HG03571 (cell line): ENCODE measurements around the gene TMEM121.
A peak's percentile ranks its signal among the peaks of the same experiment; 100 is the strongest.

Experiments
- ATAC-seq: cut with Tn5 transposase; IDR thresholded peaks from one replicate; pipeline ENCODE4 v1.9.1; 2021; ENCODE audit not compliant: unreplicated experiment

The TMEM121 gene

DNA sequence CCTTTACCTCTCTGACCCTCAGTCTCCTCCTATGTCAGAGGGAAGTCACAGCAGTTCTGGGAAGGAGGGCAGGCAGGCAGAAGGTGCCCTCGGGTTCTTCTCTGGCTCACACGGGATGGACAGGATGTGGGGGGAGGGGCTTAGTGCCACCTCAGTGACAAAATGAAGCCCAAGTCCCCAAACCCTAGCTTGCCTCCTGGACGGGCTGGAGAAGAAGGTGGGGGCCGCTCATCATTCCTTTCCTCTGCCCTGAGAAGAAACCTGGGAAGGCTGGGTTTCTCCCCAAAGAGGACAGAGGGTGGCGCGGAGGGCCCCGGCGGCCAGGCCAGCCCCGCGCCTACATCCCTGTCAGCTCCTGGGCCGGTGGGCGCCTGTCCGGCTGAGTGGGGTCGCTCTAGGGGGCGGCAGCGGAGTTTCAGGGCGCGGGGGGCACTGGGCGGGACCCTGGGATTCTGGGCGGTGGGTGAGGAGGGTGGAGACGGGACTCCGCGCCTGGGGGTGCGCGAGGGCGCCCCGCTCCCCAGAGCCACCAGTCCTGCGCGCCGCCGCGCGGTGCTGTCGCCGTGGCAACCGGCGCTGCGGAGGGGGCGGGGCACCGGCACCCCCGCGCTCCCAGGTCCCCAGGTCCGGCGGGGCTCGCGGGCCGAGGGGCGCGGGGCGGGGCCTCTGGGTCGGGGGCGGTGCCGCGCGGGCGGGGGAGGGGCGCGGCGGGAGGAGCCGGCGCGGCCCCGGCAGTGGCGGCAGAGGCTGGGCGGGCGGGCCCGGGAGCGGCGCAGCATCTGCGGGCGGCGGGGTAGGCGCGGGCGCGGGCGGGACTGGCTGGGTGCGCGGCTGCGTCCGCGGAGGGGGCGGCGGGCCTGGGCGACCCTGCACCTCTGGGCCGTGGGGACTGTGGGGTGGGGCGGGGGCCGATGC is at the start of gene TMEM121:
TMEM121 (plus strand) TSS at position 723 of the 915 bp plus-strand sequence. CDS start 2,252 bp downstream, outside the sequence.
- no peak for ATAC-seq

- ATAC-seq: no peak
These were observed 49.3 kb upstream of the TMEM121 start for GRCh38 chr14:105476831-105477659.

GRCh38 chr14:105477660-105478397 is 48.6 kb upstream of the TMEM121 start:
- no peak for ATAC-seq

DNA sequence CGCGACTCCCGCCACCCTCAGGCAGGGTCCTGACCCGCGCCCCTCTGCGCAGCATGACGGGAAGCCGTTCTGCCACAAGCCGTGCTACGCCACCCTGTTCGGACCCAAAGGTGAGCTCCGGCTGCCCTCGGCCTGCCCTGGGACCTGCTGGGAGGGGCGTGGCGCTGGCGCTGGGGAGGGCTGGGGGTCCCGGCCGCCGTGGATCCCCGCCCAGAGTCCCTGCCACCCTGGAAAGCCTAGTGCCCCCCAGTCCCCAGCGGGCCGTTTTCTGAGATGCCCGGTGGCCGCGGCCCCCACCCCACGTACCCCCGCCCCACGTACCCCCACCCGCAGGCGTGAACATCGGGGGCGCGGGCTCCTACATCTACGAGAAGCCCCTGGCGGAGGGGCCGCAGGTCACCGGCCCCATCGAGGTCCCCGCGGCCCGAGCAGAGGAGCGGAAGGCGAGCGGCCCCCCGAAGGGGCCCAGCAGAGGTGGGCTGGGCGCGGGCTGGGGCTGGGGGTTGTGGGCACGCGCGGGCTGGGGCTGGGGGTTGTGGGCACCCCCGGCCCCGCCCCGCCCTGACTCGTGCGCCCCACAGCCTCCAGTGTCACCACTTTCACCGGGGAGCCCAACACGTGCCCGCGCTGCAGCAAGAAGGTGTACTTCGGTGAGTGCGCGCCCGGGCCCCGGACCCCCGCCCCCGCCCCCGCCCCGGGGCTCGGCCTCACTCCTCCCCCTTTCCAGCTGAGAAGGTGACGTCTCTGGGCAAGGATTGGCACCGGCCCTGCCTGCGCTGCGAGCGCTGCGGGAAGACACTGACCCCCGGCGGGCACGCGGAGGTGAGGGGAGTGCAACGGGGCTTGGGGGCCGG is 47.8 kb upstream of the TMEM121 start:
- ATAC-seq: no peak

DNA sequence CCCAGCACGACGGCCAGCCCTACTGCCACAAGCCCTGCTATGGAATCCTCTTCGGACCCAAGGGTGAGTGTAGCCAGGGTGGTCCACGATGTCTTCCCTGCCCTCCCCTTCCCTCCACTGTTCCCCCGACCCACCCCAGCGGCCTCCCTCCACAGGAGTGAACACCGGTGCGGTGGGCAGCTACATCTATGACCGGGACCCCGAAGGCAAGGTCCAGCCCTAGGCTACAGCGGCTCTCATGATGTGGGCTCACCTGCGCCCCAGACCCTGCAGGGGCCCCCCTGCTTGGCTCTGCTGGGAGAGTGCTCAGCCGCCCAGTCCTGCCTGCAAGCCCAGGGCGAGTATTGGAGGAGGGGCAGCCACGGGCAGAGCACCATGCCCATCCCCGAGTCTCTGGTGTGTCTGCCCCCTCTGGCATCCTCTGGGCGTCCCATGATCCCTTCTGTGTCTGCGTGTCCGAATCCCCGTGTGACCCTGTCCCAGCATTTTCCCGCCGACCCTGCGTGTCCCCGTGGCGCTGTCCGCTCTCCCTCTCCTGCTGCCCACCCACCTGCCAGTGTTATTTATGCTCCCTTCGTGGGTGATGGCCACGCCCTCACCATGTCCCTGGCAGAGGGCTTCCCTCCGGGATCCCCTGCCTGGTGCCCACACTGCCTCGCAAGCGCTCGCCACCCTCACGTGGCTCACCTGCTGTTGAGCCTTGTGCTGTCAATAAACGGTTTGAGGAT is 46.8 kb upstream of the TMEM121 start:
- no peak for ATAC-seq

DNA sequence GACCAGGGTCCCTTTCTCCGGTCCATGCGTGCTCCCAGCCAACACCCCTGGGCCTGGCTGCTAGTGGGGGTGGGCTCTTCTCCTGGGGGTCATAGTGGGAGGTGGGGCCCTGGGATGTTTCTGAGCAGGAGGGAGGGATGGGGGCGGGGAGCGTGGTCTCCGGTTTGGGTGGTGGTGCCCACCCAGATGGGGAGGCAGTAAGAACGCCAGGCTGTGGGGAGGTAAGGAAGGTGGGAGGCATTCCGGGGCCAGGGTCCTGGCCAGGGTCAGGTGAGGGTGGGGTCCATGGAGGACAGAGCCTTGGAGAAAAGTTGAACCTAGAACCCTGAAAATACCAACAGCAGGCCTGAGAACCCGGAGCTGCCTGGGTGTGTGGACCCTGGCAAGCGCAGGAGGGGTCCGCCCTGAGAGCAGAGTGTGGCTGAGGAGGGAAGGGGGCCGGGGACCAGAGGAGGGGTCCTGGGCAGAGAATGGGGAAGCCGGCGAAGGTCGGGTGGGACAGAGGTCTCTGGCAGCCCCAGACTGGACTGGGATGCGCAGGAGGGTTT is 46.1 kb upstream of the TMEM121 start:
- no peak for ATAC-seq

DNA sequence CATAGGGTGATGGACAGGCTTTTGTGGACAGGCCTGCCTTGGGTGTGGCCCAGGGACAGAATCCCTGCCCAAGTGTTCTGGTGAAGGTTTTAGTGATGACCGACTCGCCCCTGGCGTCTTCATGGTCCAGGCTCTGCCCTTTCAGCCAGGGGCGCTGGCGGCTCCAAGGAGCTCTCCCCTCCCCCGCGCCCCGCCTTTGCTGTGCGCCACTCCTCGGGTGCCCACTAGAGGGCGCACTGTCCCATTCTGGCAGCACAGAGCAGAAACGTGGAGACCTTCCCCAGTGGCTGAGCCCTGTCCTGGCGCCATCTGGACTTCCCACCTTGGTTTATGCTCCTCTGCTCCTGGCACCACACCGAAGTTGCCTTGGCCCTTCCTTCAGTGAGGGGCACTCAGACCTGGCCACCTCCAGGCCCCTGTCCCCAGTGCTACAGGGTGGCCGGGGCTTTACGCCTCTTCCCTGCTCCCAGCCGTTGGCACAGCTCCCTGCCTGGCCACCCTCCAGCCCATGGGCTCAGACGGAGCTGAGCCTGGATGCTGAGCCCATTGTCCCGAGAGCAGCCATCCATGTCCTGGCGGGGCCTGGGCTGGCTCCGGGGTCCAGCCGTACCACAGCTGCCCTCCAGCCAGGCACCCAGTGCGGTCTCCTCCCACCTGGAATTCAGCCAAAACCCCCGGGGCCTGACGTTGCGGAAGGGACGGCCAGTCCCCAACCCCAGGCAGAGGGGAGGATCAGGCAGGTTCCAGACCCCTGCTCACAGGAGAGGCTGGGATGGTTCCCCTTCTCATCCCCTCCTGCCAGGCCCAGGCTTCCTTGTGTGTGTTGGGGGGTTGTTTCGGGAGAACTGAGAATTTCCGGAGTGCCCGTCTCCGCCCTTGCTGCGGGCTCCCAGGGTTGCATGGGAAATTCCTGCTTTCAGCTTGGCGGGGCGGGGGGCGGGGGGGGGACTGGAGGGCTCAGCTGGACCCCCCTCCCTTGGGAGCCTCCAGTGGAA is 45.3 kb upstream of the TMEM121 start:
- ATAC-seq: peak; percentile 38

DNA sequence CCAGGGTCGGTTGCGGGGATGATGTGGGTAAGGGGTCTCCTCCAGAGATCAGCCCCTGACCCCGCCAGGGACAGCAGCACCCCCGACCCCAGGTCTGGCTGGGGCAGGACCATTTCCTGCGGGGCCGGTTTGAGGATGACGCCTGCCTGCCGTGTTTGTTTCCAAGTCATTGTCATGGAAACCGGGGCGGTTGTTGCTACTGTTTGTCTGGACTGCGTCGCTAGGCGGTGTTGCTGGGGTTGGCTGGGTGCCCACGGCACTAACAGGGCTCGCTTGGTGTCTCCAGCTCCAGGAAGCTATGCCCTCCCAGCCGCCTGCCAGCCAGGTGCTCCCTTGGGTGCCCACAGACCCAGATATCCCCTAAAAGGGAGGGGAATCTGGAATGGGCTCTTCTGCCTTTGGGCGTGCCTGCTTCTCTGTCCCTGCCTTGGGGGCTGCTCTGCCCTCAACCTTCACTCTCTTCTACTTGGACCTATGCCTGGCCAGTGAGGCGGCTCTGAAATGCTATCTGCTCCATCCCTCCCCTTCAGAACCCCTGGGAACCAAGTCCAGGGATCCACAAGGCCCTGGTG is 44.4 kb upstream of the TMEM121 start:
- ATAC-seq: no peak

DNA sequence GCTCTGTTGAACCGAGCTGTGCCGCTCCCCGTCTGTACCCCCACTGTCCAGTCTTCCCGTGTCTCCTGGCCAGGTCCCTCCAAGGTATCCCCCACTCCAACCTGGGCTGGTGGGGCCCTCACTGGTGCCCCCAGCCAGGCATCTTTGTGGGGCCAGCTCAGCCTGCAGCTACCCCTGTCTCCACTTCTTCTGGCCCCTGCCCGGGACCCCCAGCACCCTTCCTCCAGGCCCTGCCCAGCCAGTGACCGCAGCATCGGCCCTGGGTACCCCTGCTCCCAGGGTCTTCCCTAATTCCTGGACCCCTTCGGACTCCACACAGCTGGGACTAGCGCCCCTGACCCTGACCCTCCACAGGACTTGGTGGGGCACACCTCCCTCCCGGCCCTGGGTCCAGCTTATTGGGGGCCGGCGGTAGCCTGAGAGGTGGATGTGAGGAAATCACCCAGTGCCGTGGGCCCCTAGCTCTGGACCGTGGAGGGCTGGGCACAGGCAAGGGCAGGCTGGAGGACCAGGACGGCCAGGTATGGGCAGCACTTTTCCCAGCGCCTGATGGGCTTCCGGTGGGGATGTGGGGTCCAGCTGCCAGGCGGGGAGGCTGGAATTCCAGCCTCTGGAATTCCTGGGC is 43.8 kb upstream of the TMEM121 start:
- ATAC-seq: no peak

DNA sequence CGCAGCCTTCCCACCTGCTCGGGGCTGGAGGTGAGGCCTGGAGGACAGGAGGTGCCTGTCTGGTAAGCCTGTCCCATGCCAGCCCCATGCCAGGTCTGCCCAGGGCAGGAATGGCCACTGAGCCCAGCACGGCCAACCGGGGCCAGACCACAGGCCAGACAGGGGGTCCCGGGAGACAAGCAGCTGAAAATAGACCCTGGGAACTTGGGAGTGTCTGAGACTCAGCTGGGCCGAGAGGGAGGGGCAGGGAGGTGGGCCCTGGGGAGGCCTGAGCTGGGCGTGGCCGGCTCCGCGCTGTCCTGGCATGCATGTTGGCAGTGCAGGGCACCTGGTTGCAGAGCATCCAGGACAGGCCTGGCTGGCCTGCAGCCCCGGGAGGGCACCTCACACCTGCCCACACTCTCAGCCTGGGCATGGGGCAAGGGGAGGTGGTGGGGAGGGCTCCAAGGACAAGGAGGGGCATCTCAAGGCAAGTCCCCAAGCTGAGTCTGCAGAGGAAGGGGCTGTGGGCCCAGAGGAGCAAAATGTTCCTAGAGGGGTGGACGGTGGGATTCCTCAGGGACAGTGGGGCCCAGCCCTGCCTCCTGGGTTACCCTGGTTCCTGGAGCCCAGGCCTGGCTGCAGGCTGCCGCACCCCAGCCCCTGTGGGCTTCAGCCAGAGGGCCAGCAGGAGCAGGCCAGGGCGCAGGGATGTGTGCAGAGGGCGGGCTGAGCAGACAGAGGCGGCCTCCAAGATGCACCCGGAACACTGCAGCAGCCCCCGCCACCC is 42.9 kb upstream of the TMEM121 start:
- ATAC-seq: no peak

GRCh38 chr14:105484069-105484996 is 42.0 kb upstream of the TMEM121 start:
- ATAC-seq: no peak

DNA sequence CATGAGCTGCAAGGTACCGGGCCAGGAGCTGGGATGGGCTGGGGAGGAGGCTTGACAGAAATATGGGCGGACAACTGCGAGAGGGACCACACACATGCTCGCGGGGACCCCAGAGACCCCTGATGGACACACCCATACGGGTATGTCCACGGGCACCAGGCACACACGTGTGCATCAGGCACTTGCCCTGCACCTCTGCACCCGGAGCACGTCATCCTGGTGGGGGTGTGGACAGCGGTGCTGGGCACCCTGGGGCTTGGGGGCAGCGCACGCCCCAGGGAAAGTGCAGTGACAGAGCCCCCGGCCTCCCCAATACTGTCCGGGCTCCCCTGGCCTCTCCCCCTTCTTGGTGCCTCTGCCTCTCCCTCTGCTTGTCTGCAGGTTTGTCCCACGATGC is 41.4 kb upstream of the TMEM121 start:
- no peak for ATAC-seq

- no peak for ATAC-seq
These were observed 40.6 kb upstream of the TMEM121 start for GRCh38 chr14:105485739-105486162.

GRCh38 chr14:105486163-105486973 is 40.0 kb upstream of the TMEM121 start, which contains the start of gene CRIP1:
Gene CRIP1 (plus strand): TSS chr14:105486886. CDS start chr14:105487260, 374 bp downstream.
- no peak for ATAC-seq
